Mesendoderm (in vitro differentiated cells): ENCODE measurements around the gene MCL1.
A peak's percentile ranks its signal among the peaks of the same experiment; 100 is the strongest.

Experiments
- DNase-seq: peaks from one replicate; pipeline ENCODE4 v3.0.0; 2013
- H2AK5ac ChIP-seq: 2 replicates; pipeline ENCODE4 v1.6.1; 2013; ENCODE audit warnings: low read length, inconsistent platforms
- H2BK120ac ChIP-seq: 2 replicates; pipeline ENCODE4 v1.6.1; 2013; ENCODE audit warnings: low read depth, mild to moderate bottlenecking, low read length, moderate library complexity, mixed read lengths
- H2BK15ac ChIP-seq: replicated peaks from 2 replicates; pipeline ENCODE4 v1.6.1; 2013; ENCODE audit warnings: low read depth, mild to moderate bottlenecking, moderate library complexity
- H2BK5ac ChIP-seq: 2 replicates; pipeline ENCODE4 v1.6.1; 2013; ENCODE audit warnings: low read length, inconsistent platforms
- H3K18ac ChIP-seq: 2 replicates; pipeline ENCODE4 v1.6.1; 2013; ENCODE audit warnings: mild to moderate bottlenecking, low read length, mixed read lengths
- H3K23ac ChIP-seq: one replicate; pipeline ENCODE4 v1.6.1; 2013; ENCODE audit warnings: low read length
- H3K27ac ChIP-seq: 2 replicates; pipeline ENCODE4 v1.5.1; 2013; ENCODE audit warnings: low read depth, mild to moderate bottlenecking, inconsistent platforms, low read length, moderate library complexity
- H3K27me3 ChIP-seq: 2 replicates; pipeline ENCODE4 v1.6.1; 2013; ENCODE audit warnings: low read length, control low read depth, mild to moderate bottlenecking, inconsistent platforms; ENCODE audit not compliant: insufficient read depth, poor library complexity
- H3K36me3 ChIP-seq: 2 replicates; pipeline ENCODE4 v1.6.1; 2013; ENCODE audit warnings: low read length, inconsistent platforms; ENCODE audit not compliant: control insufficient read depth, insufficient read depth
- H3K4ac ChIP-seq: one replicate; pipeline ENCODE4 v1.6.1; 2013; ENCODE audit warnings: low read depth, mild to moderate bottlenecking, low read length, moderate library complexity
- H3K4me1 ChIP-seq: 2 replicates; pipeline ENCODE4 v1.6.1; 2013; ENCODE audit warnings: low read depth, low read length, inconsistent platforms; ENCODE audit not compliant: control insufficient read depth
- H3K4me2 ChIP-seq: 2 replicates; pipeline ENCODE4 v1.6.1; 2013; ENCODE audit warnings: low read length
- H3K4me3 ChIP-seq: 2 replicates; pipeline ENCODE4 v1.5.1; 2013; ENCODE audit warnings: mild to moderate bottlenecking, low read length
- H3K56ac ChIP-seq: one replicate; pipeline ENCODE4 v1.6.1; 2013; ENCODE audit warnings: low read length
- H3K79me1 ChIP-seq: 2 replicates; pipeline ENCODE4 v1.6.1; 2013; ENCODE audit warnings: low read length, inconsistent platforms
- H3K79me2 ChIP-seq: 2 replicates; pipeline ENCODE4 v1.6.1; 2013; ENCODE audit warnings: mild to moderate bottlenecking, low read length; ENCODE audit not compliant: control insufficient read depth, insufficient read depth
- H3K9ac ChIP-seq: 2 replicates; pipeline ENCODE4 v1.6.1; 2013; ENCODE audit warnings: low read length, inconsistent platforms
- H4K5ac ChIP-seq: one replicate; pipeline ENCODE4 v1.6.1; 2013; ENCODE audit warnings: low read length
- H4K8ac ChIP-seq: one replicate; pipeline ENCODE4 v1.6.1; 2013; ENCODE audit warnings: low read depth, mild to moderate bottlenecking, control low read depth, low read length, moderate library complexity
- WGBS: extraction: QIAGEN DNeasy Blood & Tissue Kit; methylation state at CpG from one replicate; pipeline ENCODE4 v1.1.7; 2013; ENCODE audit warnings: low lambda C conversion rate, missing lambda C conversion rate; ENCODE audit not compliant: insufficient coverage; ENCODE audit errors: extremely low coverage; 5-methylcytosine and 5-hydroxymethylcytosine counted together

The MCL1 gene

GRCh38 chr1:150546294-150546937 lies 33.0 kb downstream of the MCL1 start:
- Histone ChIP-seq H2AK5ac (no peak overlapping the region), H3K56ac (no peak overlapping the region), H2BK15ac (no peak overlapping the region), H3K79me2 (no peaks in the 10 kb centered on the region), H3K27me3 (no peaks in the 10 kb centered on the region), H3K9ac (no peak overlapping the region), H2BK5ac (no peak overlapping the region), H4K5ac (no peak overlapping the region), H3K4me1 (no peaks in the 10 kb centered on the region), H3K23ac (no peak overlapping the region), H3K4me2 (no peak overlapping the region), H4K8ac (no peak overlapping the region), H2BK120ac (no peak overlapping the region), H3K27ac (no peak overlapping the region), H3K79me1 (no peaks in the 10 kb centered on the region), H3K4me3 (no peak overlapping the region), H3K36me3 (no peaks in the 10 kb centered on the region), H3K18ac (no peak overlapping the region), H3K4ac (no peak overlapping the region)
- DNase-seq = no peak
- no CpG with 5 or more reads among the region's 16 CpGs for WGBS

- no peaks in the 10 kb centered on the region for H3K4me1 ChIP-seq
- no peak overlapping the region for H2BK120ac ChIP-seq
- no peak overlapping the region for H3K56ac ChIP-seq
- no peak overlapping the region for H4K5ac ChIP-seq
- no peak overlapping the region for H3K18ac ChIP-seq
- no peak for DNase-seq
- no peak overlapping the region for H3K23ac ChIP-seq
- no peak overlapping the region for H3K4me2 ChIP-seq
- no peak overlapping the region for H3K27ac ChIP-seq
- no peak overlapping the region for H3K4me3 ChIP-seq
- whole genome bisulfite sequencing = no CpG with 5 or more reads among the region's 6 CpGs
- no peaks in the 10 kb centered on the region for H3K36me3 ChIP-seq
- no peak overlapping the region for H3K4ac ChIP-seq
- H3K79me2 ChIP-seq = no peaks in the 10 kb centered on the region
- no peak overlapping the region for H2BK5ac ChIP-seq
- no peaks in the 10 kb centered on the region for H3K27me3 ChIP-seq
- H2AK5ac ChIP-seq = no peak overlapping the region
- no peak overlapping the region for H2BK15ac ChIP-seq
- no peak overlapping the region for H3K9ac ChIP-seq
- no peaks in the 10 kb centered on the region for H3K79me1 ChIP-seq
- no peak overlapping the region for H4K8ac ChIP-seq
These were observed 33.9 kb downstream of the MCL1 start for GRCh38 chr1:150545486-150546032.

DNA sequence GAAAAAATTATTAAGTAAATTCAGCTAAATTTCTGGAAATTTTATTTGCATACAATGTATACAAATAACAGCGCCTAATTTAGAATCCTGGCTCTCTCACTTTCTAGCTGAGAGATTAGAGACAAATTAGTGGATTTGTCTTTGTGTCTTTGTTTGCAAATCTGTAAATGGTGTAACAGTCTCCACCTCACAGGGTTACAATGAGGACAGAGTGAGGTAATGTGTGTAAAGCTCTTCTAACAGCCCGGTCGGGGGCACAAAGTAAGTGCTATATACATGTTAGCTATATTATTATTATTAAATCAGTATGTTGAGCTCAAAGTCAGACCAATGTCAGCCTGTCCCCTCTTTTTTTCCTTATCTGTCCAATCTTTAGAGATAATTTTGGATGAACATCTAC lies 35.2 kb downstream of the MCL1 start:
- Histone ChIP-seq H3K79me2 (no peaks in the 10 kb centered on the region), H3K4me3 (no peak overlapping the region), H2AK5ac (no peak overlapping the region), H3K18ac (no peak overlapping the region), H2BK5ac (no peak overlapping the region), H3K4me2 (no peak overlapping the region), H2BK15ac (no peak overlapping the region), H4K5ac (no peak overlapping the region), H4K8ac (no peak overlapping the region), H3K27me3 (no peaks in the 10 kb centered on the region), H3K36me3 (no peaks in the 10 kb centered on the region), H3K56ac (no peak overlapping the region), H3K79me1 (no peaks in the 10 kb centered on the region), H3K4ac (no peak overlapping the region), H3K27ac (no peak overlapping the region), H2BK120ac (no peak overlapping the region), H3K9ac (no peak overlapping the region), H3K23ac (no peak overlapping the region), H3K4me1 (no peaks in the 10 kb centered on the region)
- no peak for DNase-seq
- WGBS = no CpG with 5 or more reads among the region's 3 CpGs

GRCh38 chr1:150543500-150544143 lies 35.8 kb downstream of the MCL1 start:
- Histone ChIP-seq H3K9ac (peak overlapping the region; percentile 29), H3K56ac (no peak overlapping the region), H3K23ac (no peak overlapping the region), H3K27me3 (no peaks in the 10 kb centered on the region), H3K18ac (no peak overlapping the region), H3K79me2 (no peaks in the 10 kb centered on the region), H3K79me1 (no peaks in the 10 kb centered on the region), H3K4ac (no peak overlapping the region), H3K36me3 (no peaks in the 10 kb centered on the region), H2AK5ac (no peak overlapping the region), H2BK120ac (no peak overlapping the region), H4K5ac (no peak overlapping the region), H2BK15ac (no peak overlapping the region), H4K8ac (no peak overlapping the region), H3K4me1 (no peaks in the 10 kb centered on the region), H3K4me2 (no peak overlapping the region), H2BK5ac (no peak overlapping the region), H3K4me3 (no peak overlapping the region), H3K27ac (no peak overlapping the region)
- no peak for DNase-seq
- no CpG with 5 or more reads among the region's 13 CpGs for WGBS

DNA sequence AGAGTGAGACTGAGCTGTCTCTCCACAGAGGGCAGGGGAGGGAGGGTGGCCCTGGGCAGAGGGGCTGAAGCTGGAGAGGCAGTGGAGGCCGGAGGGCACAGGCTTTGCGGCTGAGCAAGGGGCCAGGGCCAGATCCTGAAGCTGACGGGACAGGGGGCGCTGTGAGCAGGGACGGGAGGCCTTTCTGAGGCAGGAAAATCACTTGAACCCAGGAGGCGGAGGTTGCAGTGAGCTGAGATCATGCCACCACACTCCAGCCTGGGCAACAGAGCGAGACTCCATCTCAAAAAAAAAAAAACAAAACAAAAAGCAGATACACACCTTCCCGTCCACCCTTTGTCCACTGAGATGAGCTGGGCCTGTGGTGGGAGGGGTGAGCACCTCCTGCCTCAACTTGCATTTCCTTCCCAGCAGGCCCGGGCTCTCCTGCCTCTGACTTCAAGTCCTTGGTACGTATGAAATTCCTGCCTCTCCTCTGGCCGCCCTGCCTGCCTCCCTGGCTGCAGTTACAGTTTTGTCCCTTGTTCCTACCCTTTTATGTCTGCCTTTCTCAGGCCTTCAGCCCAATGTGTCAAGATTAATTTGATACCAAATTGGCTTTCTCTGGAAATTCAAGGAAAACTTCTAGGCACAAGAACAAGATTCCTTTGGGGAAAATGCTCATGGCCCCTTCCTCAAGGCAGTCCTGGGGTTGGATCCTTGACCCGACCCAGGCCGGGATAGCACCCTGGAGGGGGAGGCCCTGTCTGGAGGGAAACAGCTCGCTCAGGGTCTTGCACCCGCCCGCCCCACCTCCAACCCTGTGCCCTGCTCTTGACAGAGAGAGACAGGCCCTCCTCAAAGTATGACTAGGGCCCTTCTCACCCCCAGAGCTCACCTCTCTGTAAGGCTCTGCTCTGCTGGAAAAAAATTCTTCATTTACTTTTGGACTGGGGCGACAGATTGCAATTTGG lies 41.4 kb downstream of the MCL1 start:
- no peak overlapping the region for H2BK120ac ChIP-seq
- H3K79me1 ChIP-seq = no peaks in the 10 kb centered on the region
- no peaks in the 10 kb centered on the region for H3K27me3 ChIP-seq
- no CpG with 5 or more reads among the region's 17 CpGs for WGBS
- H3K56ac ChIP-seq = peak overlapping the region; percentile 71
- no peaks in the 10 kb centered on the region for H3K79me2 ChIP-seq
- H3K9ac ChIP-seq = peak overlapping the region; percentile 40
- H4K8ac ChIP-seq = no peak overlapping the region
- DNase-seq = peak; percentile 95
- no peak overlapping the region for H4K5ac ChIP-seq
- no peak overlapping the region for H2AK5ac ChIP-seq
- peak overlapping the region; percentile 20 for H3K4ac ChIP-seq
- H2BK5ac ChIP-seq = peak overlapping the region; percentile 19
- peaks cover 2% of the 10 kb centered on the region for H3K4me1 ChIP-seq
- H3K27ac ChIP-seq = peak overlapping the region; percentile 32
- no peak overlapping the region for H3K23ac ChIP-seq
- no peak overlapping the region for H3K4me2 ChIP-seq
- H3K18ac ChIP-seq = peak overlapping the region; percentile 16
- H3K36me3 ChIP-seq = no peaks in the 10 kb centered on the region
- H3K4me3 ChIP-seq = no peak overlapping the region
- no peak overlapping the region for H2BK15ac ChIP-seq
